SK-N-SH treated with all-trans-retinoic acid at 6 μM for 48 hours (cell line): ENCODE measurements around the gene GSKIP.

Experiments
- ATAC-seq: fragments of 200-7000 bp; cut with Tn5 transposase; 3 replicates; pipeline ENCODE4 v1.9.1; 2020; ENCODE audit warnings: mild to moderate bottlenecking, moderate library complexity
- ARNTL ChIP-seq: fragments of 450-650 bp; formaldehyde crosslinking; IDR thresholded peaks from 2 replicates; pipeline ENCODE4 v1.5.0; 2020; ENCODE audit warnings: low read depth, mild to moderate bottlenecking, moderate library complexity, borderline replicate concordance
- BACH2 ChIP-seq: fragments of 250-450 bp; sonication (Bioruptor Pico); IDR thresholded peaks from 2 replicates; pipeline ENCODE4 v1.9.0; 2021; ENCODE audit warnings: mild to moderate bottlenecking, borderline replicate concordance
- CREB5 ChIP-seq: fragments of 250-450 bp; sonication (Bioruptor Pico); IDR thresholded peaks from 2 replicates; pipeline ENCODE4 v1.5.1; 2020; ENCODE audit warnings: low read depth, mild to moderate bottlenecking, moderate library complexity
- CSRNP3 ChIP-seq: fragments of 250-450 bp; sonication (Bioruptor Pico); IDR thresholded peaks from 2 replicates; pipeline ENCODE4 v1.5.1; 2021; ENCODE audit warnings: mild to moderate bottlenecking, moderate library complexity
- ESRRG ChIP-seq: fragments of 250-450 bp; sonication (Bioruptor Pico); IDR thresholded peaks from 2 replicates; pipeline ENCODE4 v1.6.1; 2021; ENCODE audit warnings: mild to moderate bottlenecking
- GLIS3 ChIP-seq: fragments of 250-450 bp; sonication (Bioruptor Pico); IDR thresholded peaks from 2 replicates; pipeline ENCODE4 v1.5.0; 2020; ENCODE audit warnings: mild to moderate bottlenecking, moderate library complexity
- ISL1 ChIP-seq: fragments of 250-450 bp; sonication (Bioruptor Pico); IDR thresholded peaks from 2 replicates; pipeline ENCODE4 v2.1.2; 2022; ENCODE audit warnings: mild to moderate bottlenecking, moderate library complexity
- OSR1 ChIP-seq: fragments of 250-450 bp; sonication (Bioruptor Pico); IDR thresholded peaks from 2 replicates; pipeline ENCODE4 v1.8.0; 2022; ENCODE audit warnings: moderate library complexity, mild to moderate bottlenecking, inconsistent platforms
- PATZ1 ChIP-seq: fragments of 250-450 bp; sonication (Bioruptor Pico); IDR thresholded peaks from 2 replicates; pipeline ENCODE4 v1.8.0; 2020; ENCODE audit warnings: mild to moderate bottlenecking, moderate library complexity, borderline replicate concordance
- PPARA ChIP-seq: fragments of 250-450 bp; sonication (Bioruptor Pico); IDR thresholded peaks from 2 replicates; pipeline ENCODE4 v1.5.0; 2020; ENCODE audit warnings: mild to moderate bottlenecking, borderline replicate concordance
- RARB ChIP-seq: fragments of 250-450 bp; sonication (Bioruptor Pico); IDR thresholded peaks from 2 replicates; pipeline ENCODE4 v1.8.0; 2021; ENCODE audit warnings: mild to moderate bottlenecking, moderate library complexity
- SNAI2 ChIP-seq: fragments of 250-450 bp; sonication (Bioruptor Pico); IDR thresholded peaks from 2 replicates; pipeline ENCODE4 v1.5.0; 2020; ENCODE audit warnings: mild to moderate bottlenecking, moderate library complexity
- TCF4 ChIP-seq: fragments of 250-450 bp; sonication (Bioruptor Pico); IDR thresholded peaks from 2 replicates; pipeline ENCODE4 v1.8.0; 2021; ENCODE audit warnings: mild to moderate bottlenecking, moderate library complexity, borderline replicate concordance
- TOX ChIP-seq: fragments of 250-450 bp; sonication (Bioruptor Pico); IDR thresholded peaks from 2 replicates; pipeline ENCODE4 v1.8.0; 2021; ENCODE audit warnings: mild to moderate bottlenecking, moderate library complexity, borderline replicate concordance
- TSHZ2 ChIP-seq: fragments of 250-450 bp; sonication (Bioruptor Pico); IDR thresholded peaks from 2 replicates; pipeline ENCODE4 v1.5.0; 2020; ENCODE audit warnings: mild to moderate bottlenecking, moderate library complexity
- ZC3H10 ChIP-seq: fragments of 250-450 bp; sonication (Bioruptor Pico); IDR thresholded peaks from 2 replicates; pipeline ENCODE4 v1.5.1; 2021; ENCODE audit warnings: mild to moderate bottlenecking, moderate library complexity
- ZFP3 ChIP-seq: fragments of 250-450 bp; sonication (Bioruptor Pico); IDR thresholded peaks from 2 replicates; pipeline ENCODE4 v1.5.0; 2020; ENCODE audit warnings: mild to moderate bottlenecking, moderate library complexity
- ZFP30 ChIP-seq: fragments of 450-650 bp; formaldehyde crosslinking; IDR thresholded peaks from 2 replicates; pipeline ENCODE4 v1.5.0; 2022; ENCODE audit warnings: mild to moderate bottlenecking, moderate library complexity
- ZNF565 ChIP-seq: fragments of 450-650 bp; formaldehyde crosslinking; conservative IDR thresholded peaks from 2 replicates; pipeline ENCODE4 v1.5.0; 2020; ENCODE audit warnings: low read depth, mild to moderate bottlenecking, moderate library complexity
- ZNF70 ChIP-seq: fragments of 450-650 bp; formaldehyde crosslinking; IDR thresholded peaks from 2 replicates; pipeline ENCODE4 v1.5.0; 2020; ENCODE audit warnings: mild to moderate bottlenecking, moderate library complexity
- ZNF8 ChIP-seq: fragments of 450-650 bp; formaldehyde crosslinking; IDR thresholded peaks from 2 replicates; pipeline ENCODE4 v1.5.0; 2020; ENCODE audit warnings: mild to moderate bottlenecking, moderate library complexity

Gene GSKIP

GRCh38 chr14:96391293-96392118, 28.2 kb downstream of the GSKIP start:
- ATAC-seq = peak; percentile 96
- TF ChIP-seq BACH2 (no peak), CREB5 (CRISPR knock-in tag) (no peak), RARB (CRISPR knock-in tag) (no peak), TCF4 (no peak), GLIS3 (CRISPR knock-in tag) (no peak), ZFP30 (no peak), ZFP3 (CRISPR knock-in tag) (no peak), TOX (CRISPR knock-in tag) (no peak)

GRCh38 chr14:96393071-96393691, 29.9 kb downstream of the GSKIP start:
- ATAC-seq = no peak
- TF ChIP-seq ZNF70 (CRISPR knock-in tag) (no peak), BACH2 (no peak), TOX (CRISPR knock-in tag) (no peak), ZNF8 (CRISPR knock-in tag) (no peak)

GRCh38 chr14:96394047-96394815, 30.9 kb downstream of the GSKIP start:
- no peak for TF ChIP-seq TSHZ2
- TF ChIP-seq ZNF8 (CRISPR knock-in tag) = no peak
- TF ChIP-seq ZNF70 (CRISPR knock-in tag) = no peak
- TF ChIP-seq ZNF565 (CRISPR knock-in tag) = no peak
- no peak for TF ChIP-seq ARNTL (CRISPR knock-in tag)
- no peak for TF ChIP-seq SNAI2 (CRISPR knock-in tag)
- no peak for TF ChIP-seq ESRRG (CRISPR knock-in tag)
- no peak for TF ChIP-seq BACH2
- TF ChIP-seq ZFP30 = no peak
- ATAC-seq = no peak

GRCh38 chr14:96398432-96398831, 35.1 kb downstream of the GSKIP start:
- ATAC-seq = no peak
- TF ChIP-seq CREB5 (CRISPR knock-in tag) (no peak), PPARA (no peak), RARB (CRISPR knock-in tag) (no peak), TOX (CRISPR knock-in tag) (no peak), GLIS3 (CRISPR knock-in tag) (no peak)

GRCh38 chr14:96398921-96399320, 35.6 kb downstream of the GSKIP start:
- no peak for ATAC-seq
- no peak for TF ChIP-seq ZNF565 (CRISPR knock-in tag)
- no peak for TF ChIP-seq ZNF8 (CRISPR knock-in tag)
- TF ChIP-seq OSR1 (CRISPR knock-in tag) = no peak
- TF ChIP-seq SNAI2 (CRISPR knock-in tag) = no peak
- no peak for TF ChIP-seq ESRRG (CRISPR knock-in tag)
- no peak for TF ChIP-seq ZNF70 (CRISPR knock-in tag)
- no peak for TF ChIP-seq ARNTL (CRISPR knock-in tag)
- no peak for TF ChIP-seq ISL1 (CRISPR knock-in tag)
- no peak for TF ChIP-seq RARB (CRISPR knock-in tag)
- no peak for TF ChIP-seq CSRNP3 (CRISPR knock-in tag)
- TF ChIP-seq ZC3H10 (CRISPR knock-in tag) = no peak
- TF ChIP-seq PATZ1 = no peak
- TF ChIP-seq GLIS3 (CRISPR knock-in tag) = no peak
- no peak for TF ChIP-seq PPARA
- TF ChIP-seq TCF4 = no peak
